Kidney (tissue), 14 donors: ENCODE data around the gene NLRP9. TPM values are rescaled to one million over a fixed set of nuclear protein-coding genes. Genes with fewer than 3 reads are reported as not detected.

Experiments used
- DNase-seq, 5 donors: peaks; one replicate each; pipeline ENCODE4 v3.0.0-alpha.2; 2013 to 2020
- FAIRE-seq: peaks from 2 replicates; lab custom pipeline; 2012; peaks lifted over from hg19 to GRCh38; lab: Jason Lieb, UNC
- H3K27ac ChIP-seq, 2 donors: one replicate each; pipeline ENCODE4 v1.7.0; 2013; ENCODE audit warnings: low read depth in 2 of 2, low read length in 2 of 2, inconsistent platforms in 1 of 2
- H3K27me3 ChIP-seq: one replicate; pipeline ENCODE4 v1.7.1; 2013; ENCODE audit warnings: low read length, inconsistent platforms; ENCODE audit not compliant: control insufficient read depth, insufficient read depth
- H3K36me3 ChIP-seq, 3 donors: one replicate each; pipeline versions ENCODE4 v1.7.0 to v1.7.1; 2013; ENCODE audit warnings: low read length in 3 of 3, control low read depth in 1 of 3, inconsistent platforms in 1 of 3; ENCODE audit not compliant: insufficient read depth in 3 of 3, control insufficient read depth in 2 of 3
- H3K4me1 ChIP-seq, 3 donors: one replicate each; pipeline versions ENCODE4 v1.7.0 to v1.7.1; 2013; ENCODE audit warnings: low read length in 3 of 3, inconsistent platforms in 1 of 3, low read depth in 1 of 3; ENCODE audit not compliant: control insufficient read depth in 2 of 3, insufficient read depth in 2 of 3
- H3K4me3 ChIP-seq, 3 donors: one replicate each; pipeline versions ENCODE4 v1.7.0 to v1.8.1; 2013; ENCODE audit warnings: low read length in 3 of 3, control low read depth in 1 of 3, inconsistent platforms in 1 of 3
- H3K9ac ChIP-seq, 3 donors: one replicate each; pipeline versions ENCODE4 v1.7.0 to v1.7.1; 2013; ENCODE audit warnings: low read length in 3 of 3, control low read depth in 1 of 3, inconsistent platforms in 1 of 3
- H3K9me3 ChIP-seq, 3 donors: one replicate each; pipeline versions ENCODE4 v1.7.0 to v1.7.1; 2013; ENCODE audit warnings: low read length in 3 of 3, control low read depth in 1 of 3, inconsistent platforms in 1 of 3; ENCODE audit not compliant: control insufficient read depth in 2 of 3, insufficient read depth in 1 of 3
- intact Hi-C: fragments of 100-400 bp; cut with DNase I; formaldehyde crosslinking; loops from one replicate; pipeline ENCODE4 v1.11.1; 2022
- polyA plus RNA-seq: library from polyadenylated mRNA; stranded (reverse); fragments of 350-450 nt; fragmentation: Illumina TruSeq; extraction: RNeasy Lipid Tissue Mini Kit (QIAGEN cat#74804); gene quantifications from one replicate; pipeline ENCODE4 v1.2.3, GENCODE V29; 2014; ENCODE audit warnings: low read depth, low replicate concordance; ENCODE audit not compliant: insufficient read depth
- total RNA-seq: library from RNA; stranded (reverse); fragmentation: NEBNext Ultra II Directional; extraction: Animal tissue kit (Norgen Biotek cat#: 25700); gene quantifications from one replicate; pipeline ENCODE4 v1.2.1, GENCODE V29; 2021
- TF ChIP-seq, protein P1 (sequence below): IDR thresholded peaks from 3 replicates; pipeline ENCODE4 v1.5.1; 2012; ENCODE audit warnings: mild to moderate bottlenecking, moderate library complexity, borderline replicate concordance; ENCODE audit not compliant: insufficient read depth; ENCODE audit errors: extremely low read depth
- donor health status: control.
- donor health status: control.
- donor health status: control.
- donor health status: control.
- donor health status: control.
- donor health status: DM: yes; HTN: yes; CAD: no.
- donor health status: Normal renal cell carcinoma (clear cell type).

The NLRP9 gene
- total and polyA plus RNA-seq, 2 donors from 2014 or later = 0.09 TPM; not detected in 1

- peaks cover 0 to 8% (median 6%) of the 10 kb centered on the region in 3 donors for H3K4me1 ChIP-seq
Measured at GRCh38 chr19:55667006-55667381, 71.2 kb downstream of the NLRP9 start.

DNA sequence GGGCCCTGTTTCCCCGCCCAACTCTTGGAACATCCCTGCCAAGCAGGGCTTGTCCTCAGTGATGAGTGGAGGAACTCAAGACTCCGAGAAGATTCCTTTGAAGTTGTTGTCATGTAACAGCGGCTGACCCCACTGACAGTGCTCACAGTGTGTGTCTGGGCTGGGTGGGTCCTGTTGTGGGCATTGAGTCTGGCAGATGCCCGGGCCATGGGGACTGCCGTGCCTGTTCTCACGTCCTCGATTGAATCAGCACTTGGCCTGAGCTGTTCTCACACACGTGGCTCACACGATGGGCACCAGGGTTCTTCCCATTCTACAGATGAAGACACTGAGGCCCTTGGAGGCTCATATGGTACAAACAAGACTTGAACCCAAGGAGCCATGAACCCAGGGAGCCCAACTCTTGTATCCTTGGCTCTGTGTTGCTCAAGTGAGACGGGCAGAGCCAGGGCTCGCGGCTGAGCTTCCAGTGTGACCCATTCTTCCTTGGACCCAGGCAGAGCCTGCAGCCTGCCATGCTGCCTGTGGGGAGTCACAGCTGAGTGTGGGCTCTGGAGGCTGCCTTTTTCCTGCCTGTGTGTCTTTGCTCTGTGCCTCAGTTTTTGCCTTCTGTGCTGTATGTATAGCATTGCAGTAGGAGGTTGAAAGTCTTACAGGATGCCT lies 71.7 kb downstream of the NLRP9 start:
- FAIRE-seq (no peak), DNase-seq (peak in 1 of 5 donors; percentile 54)
- intact Hi-C loops = no loop called here
- H3K9me3 ChIP-seq = no peaks in the 10 kb centered on the region
- no peaks in the 10 kb centered on the region for H3K27me3 ChIP-seq
- no peak overlapping the region for H3K9ac ChIP-seq
- TF ChIP-seq, protein P1, sequence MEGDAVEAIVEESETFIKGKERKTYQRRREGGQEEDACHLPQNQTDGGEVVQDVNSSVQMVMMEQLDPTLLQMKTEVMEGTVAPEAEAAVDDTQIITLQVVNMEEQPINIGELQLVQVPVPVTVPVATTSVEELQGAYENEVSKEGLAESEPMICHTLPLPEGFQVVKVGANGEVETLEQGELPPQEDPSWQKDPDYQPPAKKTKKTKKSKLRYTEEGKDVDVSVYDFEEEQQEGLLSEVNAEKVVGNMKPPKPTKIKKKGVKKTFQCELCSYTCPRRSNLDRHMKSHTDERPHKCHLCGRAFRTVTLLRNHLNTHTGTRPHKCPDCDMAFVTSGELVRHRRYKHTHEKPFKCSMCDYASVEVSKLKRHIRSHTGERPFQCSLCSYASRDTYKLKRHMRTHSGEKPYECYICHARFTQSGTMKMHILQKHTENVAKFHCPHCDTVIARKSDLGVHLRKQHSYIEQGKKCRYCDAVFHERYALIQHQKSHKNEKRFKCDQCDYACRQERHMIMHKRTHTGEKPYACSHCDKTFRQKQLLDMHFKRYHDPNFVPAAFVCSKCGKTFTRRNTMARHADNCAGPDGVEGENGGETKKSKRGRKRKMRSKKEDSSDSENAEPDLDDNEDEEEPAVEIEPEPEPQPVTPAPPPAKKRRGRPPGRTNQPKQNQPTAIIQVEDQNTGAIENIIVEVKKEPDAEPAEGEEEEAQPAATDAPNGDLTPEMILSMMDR = no peak
- peaks cover 0 to 8% (median 6%) of the 10 kb centered on the region in 3 donors for H3K4me1 ChIP-seq
- H3K36me3 ChIP-seq = peaks cover 9 to 81% (median 56%) of the 10 kb centered on the region in 3 donors
- no peak overlapping the region for H3K4me3 ChIP-seq
- no peak overlapping the region for H3K27ac ChIP-seq

More at GRCh38 chr19:55667006-55667381, 71.2 kb downstream of the NLRP9 start:
- TF ChIP-seq, protein P1 = no peak
- H3K27me3 ChIP-seq = no peaks in the 10 kb centered on the region
- peak in 1 of 5 donors; percentile 61 for DNase-seq
- H3K36me3 ChIP-seq = peaks cover 9 to 76% (median 51%) of the 10 kb centered on the region in 3 donors
- no peaks in the 10 kb centered on the region for H3K9me3 ChIP-seq
- H3K27ac ChIP-seq = no peak overlapping the region
- intact Hi-C loops = no loop called here
- no peak overlapping the region for H3K9ac ChIP-seq
- no peak overlapping the region for H3K4me3 ChIP-seq
- FAIRE-seq = no peak

- peak in 1 of 5 donors; percentile 61 for DNase-seq
- Histone ChIP-seq H3K36me3 (peaks cover 9 to 74% (median 43%) of the 10 kb centered on the region in 3 donors), H3K27me3 (no peaks in the 10 kb centered on the region), H3K4me1 (peaks cover 0 to 6% (median 4%) of the 10 kb centered on the region in 3 donors), H3K9ac (no peak overlapping the region), H3K4me3 (no peak overlapping the region), H3K27ac (no peak overlapping the region), H3K9me3 (no peaks in the 10 kb centered on the region)
- TF ChIP-seq, protein P1 = no peak
- no peak for FAIRE-seq
- intact Hi-C loops = no loop called here
Measured at GRCh38 chr19:55663846-55664536, 74.2 kb downstream of the NLRP9 start.
